Measurements from ENCODE around the gene TMEM107. TPM values are rescaled to one million over a fixed set of nuclear protein-coding genes. Genes with fewer than 3 reads are reported as not detected.

Gene TMEM107
- total RNA-seq, 2 experiments from 2014 or later = 33.4 to 35.9 TPM

DNA sequence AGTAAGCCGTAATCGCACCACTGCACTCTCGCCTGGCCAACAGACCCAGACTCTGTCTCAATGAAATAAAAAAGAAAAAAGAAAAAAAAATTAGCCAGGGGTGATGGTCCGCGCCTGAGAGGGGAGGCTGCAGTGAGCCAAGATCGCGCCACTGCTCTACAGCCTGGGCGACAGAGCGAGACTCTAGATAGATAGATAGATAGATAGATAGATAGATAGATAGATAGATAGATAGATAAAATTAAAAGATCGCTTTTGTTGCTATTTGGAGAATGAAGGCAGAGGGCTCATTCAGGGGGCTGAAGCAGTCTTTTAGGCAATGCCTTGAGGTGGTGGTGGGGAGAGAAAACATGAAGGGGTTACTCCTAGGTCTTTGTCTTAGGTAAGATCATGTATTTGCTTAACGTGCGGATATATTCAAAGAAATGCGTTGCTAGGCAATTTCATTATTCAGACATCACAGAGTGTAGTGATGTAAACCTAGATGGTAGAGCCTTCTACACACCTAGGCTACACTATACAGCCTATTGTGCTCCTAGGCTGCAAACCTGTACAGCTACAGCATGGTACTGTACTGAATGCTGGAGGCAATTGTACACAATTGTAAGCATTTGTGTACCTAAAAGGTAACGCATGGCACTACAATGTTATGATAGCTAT is 47.9 kb downstream of the TMEM107 start:
- peaks cover 3% of the 10 kb centered on the region for H3K36me3 Mint-ChIP-seq (ENCODE audit: low read depth)
- H3K4me3 Mint-ChIP-seq = no peak overlapping the region
- no peaks in the 10 kb centered on the region for H3K9me3 Mint-ChIP-seq
- no peak for ATAC-seq
- DNase-seq = no peak
- intact Hi-C loops (cut with micrococcal nuclease) = loop anchor here (10.0 kb wide), 1 partner anchor 167 kb away; the partner anchor contains the start of gene SLC25A35
- H3K4me1 Mint-ChIP-seq (ENCODE audit: low read depth) = peaks cover 37% of the 10 kb centered on the region
- peaks cover 20% of the 10 kb centered on the region for H3K27me3 Mint-ChIP-seq
- CTCF ChIA-PET = interaction anchor here (1.6 to 2.4 kb wide), 3 partner anchors 10 to 30 kb away, joined by 3 to 11 read pairs (median 9); no protein-coding TSS in a partner anchor
- POLR2A ChIA-PET = interaction anchor here (0.6 to 3.3 kb wide), 4 partner anchors 10 to 580 kb away, joined by 3 to 16 read pairs (median 4); no protein-coding TSS in a partner anchor
- H3K27ac Mint-ChIP-seq = no peak overlapping the region
- TF ChIP-seq, protein P1, sequence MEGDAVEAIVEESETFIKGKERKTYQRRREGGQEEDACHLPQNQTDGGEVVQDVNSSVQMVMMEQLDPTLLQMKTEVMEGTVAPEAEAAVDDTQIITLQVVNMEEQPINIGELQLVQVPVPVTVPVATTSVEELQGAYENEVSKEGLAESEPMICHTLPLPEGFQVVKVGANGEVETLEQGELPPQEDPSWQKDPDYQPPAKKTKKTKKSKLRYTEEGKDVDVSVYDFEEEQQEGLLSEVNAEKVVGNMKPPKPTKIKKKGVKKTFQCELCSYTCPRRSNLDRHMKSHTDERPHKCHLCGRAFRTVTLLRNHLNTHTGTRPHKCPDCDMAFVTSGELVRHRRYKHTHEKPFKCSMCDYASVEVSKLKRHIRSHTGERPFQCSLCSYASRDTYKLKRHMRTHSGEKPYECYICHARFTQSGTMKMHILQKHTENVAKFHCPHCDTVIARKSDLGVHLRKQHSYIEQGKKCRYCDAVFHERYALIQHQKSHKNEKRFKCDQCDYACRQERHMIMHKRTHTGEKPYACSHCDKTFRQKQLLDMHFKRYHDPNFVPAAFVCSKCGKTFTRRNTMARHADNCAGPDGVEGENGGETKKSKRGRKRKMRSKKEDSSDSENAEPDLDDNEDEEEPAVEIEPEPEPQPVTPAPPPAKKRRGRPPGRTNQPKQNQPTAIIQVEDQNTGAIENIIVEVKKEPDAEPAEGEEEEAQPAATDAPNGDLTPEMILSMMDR (IDR thresholded peaks at IDR 0.05) = no peak

- peak overlapping the region; percentile 97 for H3K4me3 Mint-ChIP-seq
- ATAC-seq = peak; percentile 25
- H3K27me3 Mint-ChIP-seq = peaks cover 28% of the 10 kb centered on the region
- peaks cover 41% of the 10 kb centered on the region for H3K4me1 Mint-ChIP-seq (ENCODE audit: low read depth)
- H3K9me3 Mint-ChIP-seq = no peaks in the 10 kb centered on the region
- TF ChIP-seq, protein P1 (IDR thresholded peaks at IDR 0.05) = no peak
- ChIA-PET POLR2A (interaction anchor here (0.6 to 3.3 kb wide), 10 partner anchors 12 to 95 kb away, joined by 3 to 24 read pairs (median 4); no protein-coding TSS in a partner anchor), CTCF (interaction anchor here (0.6 to 2.4 kb wide), 9 partner anchors 8 to 173 kb away, joined by 3 to 11 read pairs (median 3); no protein-coding TSS in a partner anchor)
- DNase-seq = peak; percentile 59
- intact Hi-C loops (cut with micrococcal nuclease) = loop anchor here (10.0 kb wide), 1 partner anchor 168 kb away; the partner anchor contains the start of gene SLC25A35
- peak overlapping the region; percentile 90 for H3K27ac Mint-ChIP-seq
- peaks cover 3% of the 10 kb centered on the region for H3K36me3 Mint-ChIP-seq (ENCODE audit: low read depth)
Observed at GRCh38 chr17:8126491-8127066, 49.6 kb downstream of the TMEM107 start.

- Mint-ChIP-seq H3K9me3 (no peaks in the 10 kb centered on the region), H3K36me3 (ENCODE audit: low read depth) (peaks cover 3% of the 10 kb centered on the region), H3K27me3 (peaks cover 28% of the 10 kb centered on the region), H3K4me3 (peak overlapping the region; percentile 97), H3K4me1 (ENCODE audit: low read depth) (peaks cover 42% of the 10 kb centered on the region), H3K27ac (peak overlapping the region; percentile 90)
- TF ChIP-seq, protein P1 (IDR thresholded peaks at IDR 0.05) = no peak
- ATAC-seq (no peak), DNase-seq (peak; percentile 26)
- CTCF ChIA-PET = interaction anchor here (1.1 to 2.4 kb wide), 4 partner anchors 13 to 33 kb away, joined by 3 to 11 read pairs (median 6); no protein-coding TSS in a partner anchor
- intact Hi-C loops (cut with micrococcal nuclease) = loop anchor here (2.0 to 10.0 kb wide), 2 partner anchors 27 to 169 kb away; partner anchors contain the start of genes PER1 and SLC25A35
- POLR2A ChIA-PET = interaction anchor here (0.6 to 3.3 kb wide), 8 partner anchors 12 to 96 kb away, joined by 3 to 24 read pairs (median 5); no protein-coding TSS in a partner anchor
Observed at GRCh38 chr17:8125947-8126490, 50.2 kb downstream of the TMEM107 start.

DNA sequence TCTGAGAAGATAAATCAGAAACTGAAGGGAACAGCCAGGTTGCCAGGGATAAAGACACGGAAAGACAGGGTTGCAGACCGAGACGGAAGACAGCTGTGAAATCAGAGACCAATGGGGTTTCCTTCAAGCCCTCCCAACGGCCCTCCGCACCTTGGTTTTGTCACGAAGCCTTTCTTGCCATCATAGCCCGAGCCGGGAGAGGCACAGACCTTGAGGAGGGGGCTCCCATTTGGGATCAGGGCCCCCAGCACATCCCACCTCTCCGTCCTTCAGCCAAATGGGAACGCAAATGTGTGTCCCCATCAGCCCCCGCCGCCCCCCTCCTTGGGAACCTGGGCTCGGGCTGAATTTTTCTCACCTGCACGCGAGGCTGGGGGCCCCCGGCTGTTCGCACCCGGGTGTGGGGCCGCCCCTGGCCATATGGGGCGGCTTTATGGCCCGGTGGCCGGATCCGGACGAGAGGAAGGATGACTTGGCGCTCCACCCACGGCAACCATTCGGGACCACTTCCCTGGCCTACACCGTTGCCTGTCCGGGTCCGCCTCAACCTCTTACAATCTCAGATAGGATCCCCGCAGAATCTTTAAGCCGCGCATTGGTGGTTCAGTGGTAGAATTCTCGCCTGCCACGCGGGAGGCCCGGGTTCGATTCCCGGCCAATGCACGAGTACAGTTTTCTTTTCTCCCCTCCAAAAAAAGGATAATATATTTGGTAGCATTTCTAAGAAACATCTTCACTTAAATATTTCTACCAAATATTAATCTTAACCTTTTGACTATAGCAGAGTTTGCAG is 50.8 kb downstream of the TMEM107 start:
- POLR2A ChIA-PET = interaction anchor here (0.6 to 7.1 kb wide), 11 partner anchors 9 to 176 kb away, joined by 3 to 102 read pairs (median 8); partner anchors contain the start of gene VAMP2
- Mint-ChIP-seq H3K27ac (peak overlapping the region; percentile 90), H3K27me3 (peaks cover 32% of the 10 kb centered on the region), H3K4me3 (peak overlapping the region; percentile 97), H3K9me3 (no peaks in the 10 kb centered on the region), H3K4me1 (ENCODE audit: low read depth) (peaks cover 45% of the 10 kb centered on the region), H3K36me3 (ENCODE audit: low read depth) (peaks cover 6% of the 10 kb centered on the region)
- peak; percentile 93 for DNase-seq
- TF ChIP-seq, protein P1 (IDR thresholded peaks at IDR 0.05) = no peak
- peak; percentile 28 for ATAC-seq
- intact Hi-C loops (cut with micrococcal nuclease) = loop anchor here (2.0 to 10.0 kb wide), 2 partner anchors 27 to 169 kb away; partner anchors contain the start of genes PER1 and SLC25A35
- CTCF ChIA-PET = interaction anchor here (0.6 to 3.5 kb wide), 8 partner anchors 13 to 119 kb away, joined by 3 to 30 read pairs (median 4); no protein-coding TSS in a partner anchor

All from activated CD8-positive, alpha-beta T cell treated with anti-CD3 and anti-CD28 coated beads for 36 hours (primary cell).